Heart left ventricle (tissue), 13 donors: Measurements from ENCODE around the gene NAA30.

Source experiments
- CTCF ChIP-seq, 12 donors: fragments of 200-600 bp; sonication (generic) in 4 of 12; IDR thresholded peaks; one replicate each; pipeline versions ENCODE4 v1.5.0 to v1.8.0; 2018 to 2022; ENCODE audit warnings: antibody characterized with exemption in 12 of 12, mild to moderate bottlenecking in 5 of 12
- POLR2A ChIP-seq, 2 donors: fragments of 450-650 bp; IDR thresholded peaks; one replicate each; pipeline ENCODE4 v1.6.1; 2017; ENCODE audit warnings: antibody characterized with exemption in 2 of 2, mild to moderate bottlenecking in 2 of 2, moderate library complexity in 2 of 2
- donor health status: ischemic (EF 13 %, LVEDD 7.1; RV severe dilation, severe dysfunction).
- donor health status: DM: no; HTN: yes; CAD: no.
- donor health status: DM: no; HTN: no; CAD: no.
- donor health status: ischemic (EF 25% LVEDD 6.9; RV normal size, moderate dysfunction).
- donor health status: ischemic (EF 25% LVEDD 5.7; RV mildly dilated, moderate dysfunction).
- donor health status: ischemic (EF 35%, LVEDD 5.7; RV mildly dilated, moderate dysfunction).
- donor health status: nonischemic (EF 11% LVEDD 7.7; RV severe dilation, severe dysfunction).
- donor health status: DM: yes; HTN: yes; CAD: no.
- donor health status: PGD.
- donor health status: ischemic (EF 29% LVEDD 5.4; RV normal size, mild dysfunction).
- donor health status: nonischemic (EF 23%, LVEDD 6.1; RV moderate dilation, normal function).

- TF ChIP-seq POLR2A (IDR thresholded peaks at IDR 0.05) = no peak
- no peak for TF ChIP-seq CTCF (IDR thresholded peaks at IDR 0.05)
Measured at GRCh38 chr14:57345106-57345505, 45.3 kb upstream of the NAA30 start.
